PC-9 (cell line): Measurements from ENCODE around the gene CNFN. TPM values are rescaled to one million over a fixed set of nuclear protein-coding genes. Genes with fewer than 3 reads are reported as not detected.
A peak's percentile ranks its signal among the peaks of the same experiment; 100 is the strongest.

ENCODE experiments used
- BruUV-seq: library from RNA; stranded (reverse); fragments of 400-500 nt; replicated peaks from 2 replicates; lab custom pipeline; 2021; lab: Mats Ljungman, UMichigan
- CTCF ChIA-PET: fragments of 300-600 bp; sonication (Branson Sonifier 250); formaldehyde crosslinking; loops from one replicate; lab custom pipeline; 2022; ENCODE audit warnings: antibody characterized with exemption; lab: Charles Lee
- POLR2A ChIA-PET: fragments of 300-600 bp; sonication (Branson Sonifier 250); formaldehyde crosslinking; loops from one replicate; lab custom pipeline; 2022; ENCODE audit warnings: antibody characterized with exemption; ENCODE audit not compliant: unreplicated experiment; lab: Charles Lee
- DNase-seq, 2 experiments: peaks; one replicate each; pipeline versions ENCODE4 v3.0.0 to v3.0.0-alpha.2; 2015 to 2022; ENCODE audit warnings: mixed read lengths in 1 of 2
- H2AFZ ChIP-seq: fragments of 200-600 bp; sonication (generic); 2 replicates; pipeline ENCODE4 v1.8.1; 2017; ENCODE audit warnings: antibody characterized with exemption
- H3F3A ChIP-seq: fragments of 200-600 bp; sonication (generic); 2 replicates; pipeline ENCODE4 v1.8.1; 2017; ENCODE audit warnings: antibody characterized with exemption, mild to moderate bottlenecking, low read depth; ENCODE audit not compliant: insufficient read depth
- H3K27ac ChIP-seq: fragments of 200-600 bp; sonication (generic); 2 replicates; pipeline ENCODE4 v1.6.1; 2016; ENCODE audit warnings: mixed run types
- H3K27me3 ChIP-seq: fragments of 200-600 bp; sonication (generic); 2 replicates; pipeline ENCODE4 v1.6.1; 2016; ENCODE audit warnings: low read depth, mixed run types; ENCODE audit not compliant: insufficient read depth
- H3K36me3 ChIP-seq: fragments of 200-600 bp; sonication (generic); 2 replicates; pipeline ENCODE4 v1.6.1; 2016; ENCODE audit warnings: low read depth, mixed run types
- H3K4me1 ChIP-seq: fragments of 200-600 bp; sonication (generic); replicated peaks from 2 replicates; pipeline ENCODE4 v1.6.1; 2016; ENCODE audit warnings: mixed run types; ENCODE audit not compliant: insufficient read depth
- H3K4me2 ChIP-seq: fragments of 200-600 bp; sonication (generic); 2 replicates; pipeline ENCODE4 v1.6.1; 2017; ENCODE audit warnings: mixed run types
- H3K4me3 ChIP-seq: fragments of 200-600 bp; sonication (generic); 2 replicates; pipeline ENCODE4 v1.6.1; 2016; ENCODE audit warnings: mixed run types
- H3K79me2 ChIP-seq: fragments of 200-600 bp; sonication (generic); 2 replicates; pipeline ENCODE4 v1.6.1; 2017; ENCODE audit warnings: low read depth, mixed run types
- H3K9me2 ChIP-seq: fragments of 200-600 bp; sonication (generic); 2 replicates; pipeline ENCODE4 v1.8.1; 2017; ENCODE audit warnings: mild to moderate bottlenecking; ENCODE audit not compliant: insufficient read depth
- H3K9me3 ChIP-seq: fragments of 200-600 bp; sonication (generic); 2 replicates; pipeline ENCODE4 v1.8.1; 2016; ENCODE audit warnings: low read depth; ENCODE audit not compliant: insufficient read depth
- H4K20me1 ChIP-seq: fragments of 200-600 bp; sonication (generic); 2 replicates; pipeline ENCODE4 v1.8.1; 2017; ENCODE audit not compliant: insufficient read depth
- CTCF ChIP-seq: fragments of 200-600 bp; sonication (generic); conservative IDR thresholded peaks from 2 replicates; pipeline ENCODE4 v1.6.1; 2017; ENCODE audit warnings: mixed run types, antibody characterized with exemption, mild to moderate bottlenecking, moderate library complexity
- EZH2 ChIP-seq: fragments of 200-600 bp; sonication (generic); IDR thresholded peaks from 2 replicates; pipeline ENCODE4 v1.8.0; 2017; ENCODE audit warnings: antibody characterized with exemption, low read depth
- intact Hi-C: fragments of 100-400 bp; cut with micrococcal nuclease; formaldehyde crosslinking; loops from one replicate; pipeline ENCODE4 v1.10.0; 2022; ENCODE audit not compliant: unreplicated experiment
- total RNA-seq: library from RNA; stranded (reverse); gene quantifications from 2 replicates; pipeline ENCODE4 v1.2.3, GENCODE V29; 2021

CNFN gene
- total RNA-seq, 1 experiment from 2014 or later: 4.9 TPM

- Histone ChIP-seq H3K27ac (peak overlapping the region; percentile 73), H3K9me2 (no peaks in the 10 kb centered on the region), H3K27me3 (no peaks in the 10 kb centered on the region), H3K36me3 (no peaks in the 10 kb centered on the region), H3K4me2 (peak overlapping the region; percentile 87), H3F3A (peaks cover 26% of the 10 kb centered on the region), H3K79me2 (no peaks in the 10 kb centered on the region), H4K20me1 (no peaks in the 10 kb centered on the region), H3K4me3 (no peak overlapping the region), H2AFZ (no peak overlapping the region), H3K4me1 (peaks cover 28% of the 10 kb centered on the region), H3K9me3 (no peaks in the 10 kb centered on the region)
- BruUV-seq: no TSS peak
- intact Hi-C loops: no loop called here
- TF ChIP-seq EZH2: no peak
- TF ChIP-seq CTCF: no peak
- CTCF ChIA-PET: no interaction called here
- DNase-seq: no peak
- POLR2A ChIA-PET: no interaction called here
Observed at GRCh38 chr19:42421101-42421500, 31.0 kb upstream of the CNFN start.

DNA sequence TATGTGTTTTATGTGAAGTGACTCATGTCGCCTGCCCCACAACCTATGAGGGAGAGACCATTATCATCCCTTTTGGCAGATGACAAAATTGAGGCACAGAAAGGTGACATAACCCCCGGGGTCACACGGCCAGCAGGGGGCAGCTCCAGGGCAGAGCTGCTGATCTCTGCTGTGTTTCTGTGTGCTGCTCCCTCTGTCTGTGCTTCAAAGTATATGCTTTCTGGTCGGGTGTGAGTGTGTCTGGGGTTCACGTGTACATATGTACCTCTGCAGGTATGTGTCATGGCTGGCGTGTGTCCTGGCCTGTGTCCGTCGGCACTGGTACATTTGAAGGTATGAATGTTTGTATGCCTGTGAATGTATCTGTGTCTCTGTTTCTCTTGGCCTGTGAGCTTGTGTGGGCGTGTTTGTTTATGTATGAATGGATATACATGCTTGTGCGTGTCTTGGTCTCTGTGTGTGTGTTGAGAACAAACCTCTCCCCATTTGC is 30.0 kb upstream of the CNFN start:
- intact Hi-C loops: no loop called here
- Histone ChIP-seq H3K4me1 (peaks cover 28% of the 10 kb centered on the region), H4K20me1 (no peaks in the 10 kb centered on the region), H3K4me3 (no peak overlapping the region), H3K36me3 (no peaks in the 10 kb centered on the region), H3K79me2 (no peaks in the 10 kb centered on the region), H3K27me3 (no peaks in the 10 kb centered on the region), H3K9me2 (no peaks in the 10 kb centered on the region), H2AFZ (no peak overlapping the region), H3K27ac (no peak overlapping the region), H3F3A (peaks cover 26% of the 10 kb centered on the region), H3K9me3 (no peaks in the 10 kb centered on the region), H3K4me2 (no peak overlapping the region)
- peak; percentile 71 for TF ChIP-seq CTCF
- TF ChIP-seq EZH2: no peak
- no TSS peak for BruUV-seq
- ChIA-PET POLR2A (interaction anchor here (0.5 kb wide), 1 partner anchor 178 kb away, joined by 3 read pairs; the partner anchor contains the start of gene GSK3A), CTCF (interaction anchor here (0.5 kb wide), 1 partner anchor 17 kb away, joined by 3 read pairs; no protein-coding TSS in a partner anchor)
- peak in 1 of 2 experiments; percentile 41 for DNase-seq

DNA sequence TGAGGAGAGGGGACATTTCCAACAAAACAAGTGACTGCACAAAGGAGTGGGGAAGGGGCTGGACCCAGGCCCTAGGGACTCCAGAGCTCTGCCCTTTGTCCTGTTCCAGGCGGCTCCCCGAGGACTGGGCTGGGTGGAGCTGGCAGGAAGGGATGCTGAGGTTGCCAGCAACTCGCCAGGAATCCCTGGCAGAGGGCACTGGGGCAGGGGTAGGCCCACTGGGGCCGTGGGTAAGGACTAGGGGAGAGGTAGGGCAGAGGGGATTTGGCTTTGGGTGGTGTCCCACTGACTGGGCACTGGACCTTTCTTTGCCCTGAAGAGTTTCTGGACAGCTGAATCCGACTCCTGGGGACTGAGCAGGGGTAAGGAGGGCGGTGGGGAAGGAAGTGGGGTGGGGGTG is 29.2 kb upstream of the CNFN start:
- no peak overlapping the region for H3K4me3 ChIP-seq
- TF ChIP-seq CTCF (no peak), EZH2 (no peak)
- intact Hi-C loops: no loop called here
- H4K20me1 ChIP-seq: no peaks in the 10 kb centered on the region
- H3K79me2 ChIP-seq: no peaks in the 10 kb centered on the region
- DNase-seq: no peak
- H3K4me1 ChIP-seq: peaks cover 28% of the 10 kb centered on the region
- no peak overlapping the region for H2AFZ ChIP-seq
- BruUV-seq: no TSS peak
- no peaks in the 10 kb centered on the region for H3K9me2 ChIP-seq
- H3K36me3 ChIP-seq: no peaks in the 10 kb centered on the region
- H3K9me3 ChIP-seq: no peaks in the 10 kb centered on the region
- CTCF ChIA-PET: no interaction called here
- no peak overlapping the region for H3K4me2 ChIP-seq
- POLR2A ChIA-PET: no interaction called here
- no peaks in the 10 kb centered on the region for H3K27me3 ChIP-seq
- no peak overlapping the region for H3K27ac ChIP-seq
- peaks cover 26% of the 10 kb centered on the region for H3F3A ChIP-seq
